Body of pancreas (tissue), 4 donors: ENCODE measurements around the gene PLAGL1.

Source experiments
- POLR2A ChIP-seq, 3 donors: fragments of 450-650 bp; IDR thresholded peaks; one replicate each; pipeline ENCODE4 v1.6.1; 2016; ENCODE audit warnings: antibody characterized with exemption in 3 of 3, mild to moderate bottlenecking in 2 of 3
- TF ChIP-seq, protein P1 (sequence below), 7 experiments: fragments of 450-650 bp in 4 of 7; fragments of 200-600 bp in 3 of 7; sonication (generic) in 3 of 7; IDR thresholded peaks; one replicate each; pipeline ENCODE4 v1.5.1; 2016 to 2019; ENCODE audit warnings: antibody characterized with exemption in 7 of 7

DNA sequence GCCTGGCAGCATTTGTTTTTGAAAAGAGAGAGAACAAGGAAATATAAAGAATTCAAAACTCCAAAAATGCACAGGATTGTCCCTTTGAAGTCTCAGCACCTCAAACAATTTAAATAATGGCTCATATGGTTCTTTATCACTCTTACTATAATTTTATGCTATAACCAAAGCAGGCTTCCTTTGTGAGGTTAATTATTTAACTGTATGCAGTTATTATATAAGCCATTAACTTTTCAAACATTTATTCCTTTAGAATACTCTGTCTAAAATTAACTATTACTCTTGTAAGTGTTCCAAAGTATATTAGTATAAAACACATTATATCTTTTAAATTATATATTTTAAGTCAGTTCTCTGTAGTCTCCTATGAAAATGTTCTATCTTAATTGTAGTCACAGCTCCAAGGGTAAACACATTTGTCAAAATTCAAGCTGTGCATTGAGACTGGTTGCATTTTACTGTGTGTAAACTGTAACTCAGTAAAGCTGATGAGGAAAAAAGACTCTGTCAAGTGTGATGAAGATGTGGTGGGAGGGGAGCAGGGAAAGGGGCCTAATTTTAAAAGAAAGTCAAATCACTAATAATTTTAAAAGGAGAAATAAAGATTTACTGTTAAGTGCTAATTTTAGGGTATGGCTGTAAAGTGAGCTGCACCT lies 20.0 kb upstream of the PLAGL1 start:
- TF ChIP-seq, protein P1, sequence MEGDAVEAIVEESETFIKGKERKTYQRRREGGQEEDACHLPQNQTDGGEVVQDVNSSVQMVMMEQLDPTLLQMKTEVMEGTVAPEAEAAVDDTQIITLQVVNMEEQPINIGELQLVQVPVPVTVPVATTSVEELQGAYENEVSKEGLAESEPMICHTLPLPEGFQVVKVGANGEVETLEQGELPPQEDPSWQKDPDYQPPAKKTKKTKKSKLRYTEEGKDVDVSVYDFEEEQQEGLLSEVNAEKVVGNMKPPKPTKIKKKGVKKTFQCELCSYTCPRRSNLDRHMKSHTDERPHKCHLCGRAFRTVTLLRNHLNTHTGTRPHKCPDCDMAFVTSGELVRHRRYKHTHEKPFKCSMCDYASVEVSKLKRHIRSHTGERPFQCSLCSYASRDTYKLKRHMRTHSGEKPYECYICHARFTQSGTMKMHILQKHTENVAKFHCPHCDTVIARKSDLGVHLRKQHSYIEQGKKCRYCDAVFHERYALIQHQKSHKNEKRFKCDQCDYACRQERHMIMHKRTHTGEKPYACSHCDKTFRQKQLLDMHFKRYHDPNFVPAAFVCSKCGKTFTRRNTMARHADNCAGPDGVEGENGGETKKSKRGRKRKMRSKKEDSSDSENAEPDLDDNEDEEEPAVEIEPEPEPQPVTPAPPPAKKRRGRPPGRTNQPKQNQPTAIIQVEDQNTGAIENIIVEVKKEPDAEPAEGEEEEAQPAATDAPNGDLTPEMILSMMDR (IDR thresholded peaks at IDR 0.05): no peak
- TF ChIP-seq POLR2A (IDR thresholded peaks at IDR 0.05): no peak
